H1 (cell line): ENCODE results near the gene ELMO1. TPM values are rescaled to one million over a fixed set of nuclear protein-coding genes. Genes with fewer than 3 reads are reported as not detected.

Experiments
- CTCF ChIA-PET: fragments of 300-600 bp; sonication (Branson Sonifier 250); formaldehyde crosslinking; loops from one replicate; lab custom pipeline; 2021; ENCODE audit not compliant: partially characterized antibody; lab: Charles Lee
- POLR2A ChIA-PET: fragments of 300-600 bp; sonication (Branson Sonifier 250); formaldehyde crosslinking; loops from one replicate; lab custom pipeline; 2021; ENCODE audit warnings: inconsistent platforms; ENCODE audit not compliant: partially characterized antibody; lab: Charles Lee
- DNase-seq, 2 experiments: peaks; one replicate each; pipeline versions ENCODE4 v3.0.0 to v3.0.0-alpha.2; 2010 to 2022; ENCODE audit warnings: low spot score in 2 of 2, low read depth in 1 of 2, mixed read lengths in 1 of 2
- FAIRE-seq: peaks from 2 replicates; lab custom pipeline; 2011; peaks lifted over from hg19 to GRCh38; lab: Jason Lieb, UNC
- H2AFZ ChIP-seq: 2 replicates; pipeline ENCODE4 v1.8.1; 2012; ENCODE audit warnings: low read length, inconsistent platforms
- H2AK5ac ChIP-seq: 2 replicates; pipeline ENCODE4 v1.6.1; 2013; ENCODE audit warnings: low read depth, low read length
- H2BK120ac ChIP-seq: replicated peaks from 2 replicates; pipeline ENCODE3; 2013; ENCODE audit warnings: low read depth, low read length, inconsistent platforms
- H2BK12ac ChIP-seq: 2 replicates; pipeline ENCODE4 v1.6.1; 2013; ENCODE audit warnings: low read depth, low read length
- H2BK15ac ChIP-seq: 2 replicates; pipeline ENCODE4 v1.6.1; 2013; ENCODE audit warnings: low read length
- H2BK20ac ChIP-seq: 2 replicates; pipeline ENCODE4 v1.6.1; 2013; ENCODE audit warnings: low read length
- H2BK5ac ChIP-seq: 2 replicates; pipeline ENCODE4 v1.6.1; 2013; ENCODE audit warnings: low read depth, low read length
- H3K14ac ChIP-seq: 2 replicates; pipeline ENCODE4 v1.6.1; 2013; ENCODE audit warnings: inconsistent platforms; ENCODE audit not compliant: insufficient read length
- H3K18ac ChIP-seq: 2 replicates; pipeline ENCODE4 v1.6.1; 2013; ENCODE audit warnings: low read length; ENCODE audit errors: extremely low read depth
- H3K23ac ChIP-seq: 2 replicates; pipeline ENCODE4 v1.6.1; 2013; ENCODE audit warnings: inconsistent platforms; ENCODE audit not compliant: insufficient read length
- H3K23me2 ChIP-seq: 2 replicates; pipeline ENCODE4 v1.6.1; 2013; ENCODE audit warnings: low read depth, low read length
- H3K27ac ChIP-seq: 2 replicates; pipeline ENCODE4 v1.6.1; 2011; ENCODE audit warnings: low read depth, low read length, inconsistent platforms
- H3K27me3 ChIP-seq, 4 experiments: replicated peaks in 1 of 4; 1 replicate in 1 of 4; 2 replicates in 3 of 4; pipeline versions ENCODE4 v1.6.1 to v1.8.1; 2011 to 2013; ENCODE audit warnings: low read length in 3 of 4, mild to moderate bottlenecking in 3 of 4, inconsistent platforms in 2 of 4, mixed read lengths in 2 of 4, moderate library complexity in 1 of 4; ENCODE audit not compliant: control insufficient read depth in 3 of 4, insufficient read depth in 3 of 4; ENCODE audit errors: extremely low read depth in 1 of 4
- H3K36me3 ChIP-seq, 4 experiments: 2 replicates each; pipeline versions ENCODE4 v1.6.1 to v1.8.1; 2011 to 2013; ENCODE audit warnings: mild to moderate bottlenecking in 4 of 4, low read length in 3 of 4, moderate library complexity in 2 of 4, control low read depth in 1 of 4, inconsistent platforms in 1 of 4; ENCODE audit not compliant: insufficient read depth in 4 of 4, control insufficient read depth in 2 of 4
- H3K4ac ChIP-seq: replicated peaks from 2 replicates; pipeline ENCODE3; 2013; ENCODE audit warnings: low read length, low read depth, mixed read lengths, inconsistent platforms; ENCODE audit not compliant: insufficient read length
- H3K4me1 ChIP-seq, 4 experiments: replicated peaks in 1 of 4; 1 replicate in 1 of 4; 2 replicates in 3 of 4; pipeline versions ENCODE4 v1.6.1 to v1.8.1; 2011 to 2013; ENCODE audit warnings: low read length in 3 of 4, inconsistent platforms in 2 of 4, mixed read lengths in 1 of 4; ENCODE audit not compliant: insufficient read depth in 4 of 4, control insufficient read depth in 3 of 4
- H3K4me2 ChIP-seq, 2 experiments: 2 replicates each; pipeline versions ENCODE4 v1.6.1 to v1.8.1; 2011 to 2013; ENCODE audit warnings: low read depth in 2 of 2, low read length in 2 of 2, control low read depth in 1 of 2, inconsistent platforms in 1 of 2, mild to moderate bottlenecking in 1 of 2; ENCODE audit not compliant: insufficient read depth in 1 of 2
- H3K4me3 ChIP-seq, 4 experiments: fragments of 200-600, 300-600 bp in 1 of 4; sonication (generic), shearing (Covaris generic), sonication (Bioruptor Twin) in 1 of 4; 2 replicates each; pipeline versions ENCODE4 v1.5.1 to v1.8.1; 2011 to 2016; ENCODE audit warnings: low read length in 4 of 4, low read depth in 3 of 4, control low read depth in 2 of 4, inconsistent platforms in 2 of 4, mild to moderate bottlenecking in 2 of 4, mixed read lengths in 1 of 4, moderate library complexity in 1 of 4; ENCODE audit not compliant: insufficient read depth in 2 of 4; ENCODE audit errors: extremely low read depth in 1 of 4
- H3K56ac ChIP-seq: replicated peaks from 2 replicates; pipeline ENCODE3; 2013; ENCODE audit warnings: low read depth, mild to moderate bottlenecking, mixed read lengths, low read length, inconsistent platforms; ENCODE audit not compliant: insufficient read length
- H3K79me1 ChIP-seq: 2 replicates; pipeline ENCODE4 v1.6.1; 2013; ENCODE audit warnings: low read depth, low read length, control low read depth
- H3K79me2 ChIP-seq, 2 experiments: 2 replicates each; pipeline versions ENCODE4 v1.6.1 to v1.8.1; 2012 to 2013; ENCODE audit warnings: low read length in 2 of 2, mild to moderate bottlenecking in 2 of 2, inconsistent platforms in 1 of 2; ENCODE audit not compliant: insufficient read depth in 2 of 2, control insufficient read depth in 1 of 2
- H3K9ac ChIP-seq, 4 experiments: replicated peaks in 1 of 4; 1 replicate in 1 of 4; 2 replicates in 3 of 4; pipeline versions ENCODE4 v1.6.1 to v1.8.1; 2011 to 2013; ENCODE audit warnings: low read depth in 3 of 4, low read length in 3 of 4, control low read depth in 2 of 4, mild to moderate bottlenecking in 2 of 4, moderate library complexity in 2 of 4, inconsistent platforms in 1 of 4; ENCODE audit errors: extremely low read depth in 1 of 4
- H3K9me3 ChIP-seq, 2 experiments: 2 replicates each; pipeline versions ENCODE4 v1.6.1 to v1.8.1; 2012 to 2013; ENCODE audit warnings: mild to moderate bottlenecking in 2 of 2, moderate library complexity in 2 of 2, control low read depth in 1 of 2, inconsistent platforms in 1 of 2, low read depth in 1 of 2, low read length in 1 of 2, mixed read lengths in 1 of 2; ENCODE audit not compliant: insufficient read depth in 2 of 2
- H4K20me1 ChIP-seq, 2 experiments: replicated peaks in 1 of 2; 2 replicates each; pipeline versions ENCODE3 to v1.8.1; 2011 to 2013; ENCODE audit warnings: inconsistent platforms in 2 of 2, low read length in 2 of 2, mild to moderate bottlenecking in 1 of 2; ENCODE audit not compliant: insufficient read depth in 2 of 2, control insufficient read depth in 1 of 2
- H4K5ac ChIP-seq: 2 replicates; pipeline ENCODE4 v1.6.1; 2013; ENCODE audit warnings: low read length, low read depth, mixed read lengths, inconsistent platforms; ENCODE audit not compliant: insufficient read length
- H4K8ac ChIP-seq: 2 replicates; pipeline ENCODE4 v1.8.0; 2013; ENCODE audit warnings: mild to moderate bottlenecking, moderate library complexity, low read length, inconsistent platforms; ENCODE audit not compliant: insufficient read depth; ENCODE audit errors: extremely low read depth
- H4K91ac ChIP-seq: replicated peaks from 2 replicates; pipeline ENCODE3; 2013; ENCODE audit warnings: low read length, mixed read lengths, inconsistent platforms; ENCODE audit not compliant: insufficient read length
- BCL11A ChIP-seq, 2 experiments: IDR thresholded peaks; one replicate each; pipeline ENCODE4 v1.6.1; 2011; ENCODE audit warnings: low read depth in 2 of 2, low read length in 2 of 2, mild to moderate bottlenecking in 2 of 2
- CBX5 ChIP-seq: fragments of 300-800, 300-1000 bp; sonication (generic); IDR thresholded peaks from 2 replicates; pipeline ENCODE4 v1.7.1; 2016; ENCODE audit warnings: antibody characterized with exemption, low read length, low read depth
- CEBPB ChIP-seq: IDR thresholded peaks from 2 replicates; pipeline ENCODE4 v1.6.1; 2012; ENCODE audit warnings: low read depth, low read length
- EZH2 ChIP-seq: fragments of 200-600 bp; sonication (generic); IDR thresholded peaks from 2 replicates; pipeline ENCODE4 v1.7.1; 2012; ENCODE audit warnings: low read depth, mild to moderate bottlenecking, moderate library complexity, low read length, inconsistent platforms; ENCODE audit not compliant: severe bottlenecking
- GABPA ChIP-seq: IDR thresholded peaks from 2 replicates; pipeline ENCODE4 v1.6.1; 2011; ENCODE audit warnings: mild to moderate bottlenecking, low read length, moderate library complexity, borderline replicate concordance; ENCODE audit not compliant: insufficient read depth
- KDM4A ChIP-seq: IDR thresholded peaks from one replicate; pipeline ENCODE4 v1.7.1; 2012; ENCODE audit warnings: low read depth, mild to moderate bottlenecking, moderate library complexity, low read length, inconsistent platforms; ENCODE audit not compliant: severe bottlenecking
- RNF2 ChIP-seq: fragments of 200-900, 300-1000 bp; sonication (generic); IDR thresholded peaks from 2 replicates; pipeline ENCODE4 v1.7.1; 2016; ENCODE audit warnings: borderline replicate concordance, low read depth, mild to moderate bottlenecking, antibody characterized with exemption, low read length; ENCODE audit not compliant: poor library complexity, severe bottlenecking; ENCODE audit errors: missing control alignments
- SAP30 ChIP-seq: fragments of 300-600 bp; sonication (generic); IDR thresholded peaks from 2 replicates; pipeline ENCODE4 v1.7.1; 2012; ENCODE audit warnings: low read length, moderate library complexity, mild to moderate bottlenecking, inconsistent platforms; ENCODE audit not compliant: insufficient read depth, insufficient replicate concordance
- SIN3A ChIP-seq, 2 experiments: IDR thresholded peaks in 1 of 2; conservative IDR thresholded peaks in 1 of 2; 2 replicates each; pipeline ENCODE4 v1.6.1; 2011 to 2012; ENCODE audit warnings: low read length in 2 of 2, improper control_type of control experiment in 1 of 2, low read depth in 1 of 2, mild to moderate bottlenecking in 1 of 2
- SP2 ChIP-seq: IDR thresholded peaks from 2 replicates; pipeline ENCODE4 v1.6.1; 2012; ENCODE audit warnings: mild to moderate bottlenecking, low read length, inconsistent platforms
- SRF ChIP-seq: IDR thresholded peaks from 2 replicates; pipeline ENCODE4 v1.6.1; 2011; ENCODE audit warnings: mild to moderate bottlenecking, low read depth, low read length, moderate library complexity
- TBP ChIP-seq: IDR thresholded peaks from 2 replicates; pipeline ENCODE4 v1.6.1; 2011; ENCODE audit warnings: low read depth, low read length, improper control_type of control experiment
- TCF12 ChIP-seq: IDR thresholded peaks from 2 replicates; pipeline ENCODE4 v1.6.1; 2011; ENCODE audit warnings: low read depth, mild to moderate bottlenecking, low read length
- ZNF274 ChIP-seq: IDR thresholded peaks from 2 replicates; pipeline ENCODE4 v1.7.0; 2012; ENCODE audit warnings: low read length, borderline replicate concordance; ENCODE audit errors: extremely low read depth
- WGBS, 2 experiments: shearing (Covaris generic) in 1 of 2; methylation state at CpG; one replicate each; pipeline versions ENCODE4 v1.1.6 to v1.1.7; 2013 to 2015; ENCODE audit warnings: low lambda C conversion rate in 2 of 2, mixed read lengths in 2 of 2, inconsistent platforms in 1 of 2, low coverage in 1 of 2, missing lambda C conversion rate in 1 of 2; ENCODE audit not compliant: insufficient replicate concordance in 2 of 2, insufficient coverage in 1 of 2, insufficient read length in 1 of 2; ENCODE audit errors: extremely low coverage in 1 of 2, missing lambda C conversion rate in 1 of 2; 5-methylcytosine and 5-hydroxymethylcytosine counted together
- polyA plus RNA-seq, 7 experiments: library from polyadenylated mRNA; depleted of rRNA in 3 of 7; stranded (reverse) in 5 of 7; unstranded in 2 of 7; fragments of >200 nt in 5 of 7; fragments of 200-250 nt in 2 of 7; gene quantifications; 1 replicate in 5 of 7; 2 replicates in 1 of 7; 4 replicates in 1 of 7; pipeline versions ENCODE4 v1.2.1 to v1.2.3, GENCODE V29; 2011 to 2013; ENCODE audit warnings: missing spikeins in 2 of 7, mixed read lengths in 2 of 7
- total RNA-seq: library from RNA; stranded (reverse); fragmentation: NEBNext Ultra II Directional; extraction: Animal tissue kit (Norgen Biotek cat#: 25700); gene quantifications from 2 replicates; pipeline ENCODE4 v1.2.1, GENCODE V29; 2021

ELMO1 gene
- total and polyA plus RNA-seq, 2 of the 8 experiments (the other 6 are each of a cell fraction or from before 2014, with no cell fraction given) = 18.4 to 21.0 TPM

DNA sequence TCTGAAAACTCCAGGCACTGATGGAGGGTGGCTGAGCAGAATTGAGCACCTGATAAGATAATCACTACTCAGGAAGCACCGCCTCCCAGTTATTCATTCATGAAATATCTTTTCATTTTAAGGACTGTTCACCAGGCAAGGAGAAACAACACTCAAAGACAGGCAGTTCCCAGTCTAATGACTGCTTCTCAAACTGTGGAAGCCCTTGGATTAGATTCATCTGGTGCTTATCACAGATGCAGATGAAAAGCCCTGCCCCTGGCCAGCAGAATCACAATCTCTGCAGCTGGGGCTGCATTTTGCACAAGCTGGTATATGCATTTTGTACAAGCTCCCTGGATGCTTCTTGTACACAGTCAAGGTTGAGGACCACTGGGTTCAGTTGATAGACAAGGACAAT, 109.7 kb downstream of the ELMO1 start:
- DNase-seq = no peak
- Histone ChIP-seq H3K4ac (no peak overlapping the region), H3K4me1 (0 out of 7 replicates have a peak, but pooled peaks cover 0 to 2% (median 0%) of the 10 kb centered on the region in 4 experiments), H2BK15ac (no peak overlapping the region), H4K5ac (no peak overlapping the region), H3K9ac (no peak overlapping the region), H3K9me3 (no peaks in the 10 kb centered on the region), H3K36me3 (peaks cover 0 to 2% (median under 1%) of the 10 kb centered on the region in 4 experiments; a peak in 2 of 8 replicates), H3K18ac (no peak overlapping the region), H2AFZ (no peak overlapping the region), H2BK5ac (no peak overlapping the region), H3K79me1 (no peaks in the 10 kb centered on the region), H3K79me2 (0 out of 4 replicates have a peak, but pooled peaks cover 0 to 2% of the 10 kb centered on the region in 2 experiments), H4K20me1 (no peaks in the 10 kb centered on the region), H4K91ac (no peak overlapping the region), H3K27me3 (no peaks in the 10 kb centered on the region), H3K4me2 (no peak overlapping the region), H3K23me2 (no peaks in the 10 kb centered on the region), H2BK12ac (no peak overlapping the region), H2AK5ac (no peak overlapping the region), H3K56ac (no peak overlapping the region), H2BK120ac (no peak overlapping the region), H3K14ac (no peak overlapping the region), H3K23ac (no peak overlapping the region), H3K4me3 (no peak overlapping the region), H4K8ac (no peak overlapping the region), H3K27ac (no peak overlapping the region), H2BK20ac (no peak overlapping the region)
- ChIA-PET POLR2A (no interaction called here), CTCF (interaction anchor here (0.6 to 2.6 kb wide), 2 partner anchors 55 to 104 kb away, joined by 3 to 9 read pairs; no protein-coding TSS in a partner anchor)
- WGBS, 2 experiments = 92% methylated on average over 1 of the region's 1 CpG; no CpG with 5 or more reads in 1 of the 2 experiments
- no peak for FAIRE-seq
- TF ChIP-seq CBX5 = no peak
- TF ChIP-seq TBP = no peak
- no peak for TF ChIP-seq TCF12
- no peak for TF ChIP-seq BCL11A (IDR thresholded peaks at IDR 0.05; ENCODE audit: low read depth in 2 of 2, low read length in 2 of 2)
- TF ChIP-seq CEBPB = no peak
- no peak for TF ChIP-seq EZH2
- TF ChIP-seq KDM4A = no peak
- TF ChIP-seq GABPA = no peak
- TF ChIP-seq ZNF274 = no peak
- no peak for TF ChIP-seq RNF2
- no peak for TF ChIP-seq SP2
- no peak for TF ChIP-seq SIN3A (conservative IDR thresholded peaks at IDR 0.05 in 1 of 2, IDR thresholded peaks at IDR 0.05 in 1 of 2; ENCODE audit: low read depth in 1 of 2, low read length in 2 of 2)
- no peak for TF ChIP-seq SAP30
- no peak for TF ChIP-seq SRF
